SJCRH30 (cell line): ENCODE data around the gene SDSL. TPM values are rescaled to one million over a fixed set of nuclear protein-coding genes. Genes with fewer than 3 reads are reported as not detected.
A peak's percentile ranks its signal among the peaks of the same experiment; 100 is the strongest.

Experiments used
- DNase-seq, 2 experiments: peaks; one replicate each; pipeline ENCODE4 v3.0.0-alpha.2; 2015 to 2020
- H3K27ac ChIP-seq: fragments of 250-450 bp; sonication (Bioruptor Pico); 2 replicates; pipeline ENCODE4 v1.5.1; 2020; ENCODE audit warnings: mild to moderate bottlenecking, moderate library complexity
- H3K27me3 ChIP-seq: fragments of 250-450 bp; sonication (Bioruptor Pico); 2 replicates; pipeline ENCODE4 v1.5.1; 2020; ENCODE audit warnings: mild to moderate bottlenecking, moderate library complexity
- H3K36me3 ChIP-seq: fragments of 250-450 bp; sonication (Bioruptor Pico); 2 replicates; pipeline ENCODE4 v1.5.1; 2020; ENCODE audit warnings: mild to moderate bottlenecking, moderate library complexity
- H3K4me1 ChIP-seq: fragments of 250-450 bp; sonication (Bioruptor Pico); 2 replicates; pipeline ENCODE4 v1.5.1; 2020; ENCODE audit warnings: mild to moderate bottlenecking, moderate library complexity
- H3K4me3 ChIP-seq: fragments of 250-450 bp; sonication (Bioruptor Pico); 2 replicates; pipeline ENCODE4 v1.5.1; 2020; ENCODE audit warnings: mild to moderate bottlenecking, moderate library complexity
- H3K9me3 ChIP-seq: fragments of 250-450 bp; sonication (Bioruptor Pico); replicated peaks from 2 replicates; pipeline ENCODE4 v1.5.1; 2020; ENCODE audit warnings: mild to moderate bottlenecking, moderate library complexity
- total RNA-seq: library from RNA; depleted of rRNA; stranded (reverse); fragments of >200 nt; shearing (Covaris generic); gene quantifications from 2 replicates; pipeline ENCODE4 v1.2.3, GENCODE V29; 2014; rRNA removed

The SDSL gene, protein sequence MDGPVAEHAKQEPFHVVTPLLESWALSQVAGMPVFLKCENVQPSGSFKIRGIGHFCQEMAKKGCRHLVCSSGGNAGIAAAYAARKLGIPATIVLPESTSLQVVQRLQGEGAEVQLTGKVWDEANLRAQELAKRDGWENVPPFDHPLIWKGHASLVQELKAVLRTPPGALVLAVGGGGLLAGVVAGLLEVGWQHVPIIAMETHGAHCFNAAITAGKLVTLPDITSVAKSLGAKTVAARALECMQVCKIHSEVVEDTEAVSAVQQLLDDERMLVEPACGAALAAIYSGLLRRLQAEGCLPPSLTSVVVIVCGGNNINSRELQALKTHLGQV
- total RNA-seq, result 1.5 and 1.9 TPM in 2 replicates

DNA sequence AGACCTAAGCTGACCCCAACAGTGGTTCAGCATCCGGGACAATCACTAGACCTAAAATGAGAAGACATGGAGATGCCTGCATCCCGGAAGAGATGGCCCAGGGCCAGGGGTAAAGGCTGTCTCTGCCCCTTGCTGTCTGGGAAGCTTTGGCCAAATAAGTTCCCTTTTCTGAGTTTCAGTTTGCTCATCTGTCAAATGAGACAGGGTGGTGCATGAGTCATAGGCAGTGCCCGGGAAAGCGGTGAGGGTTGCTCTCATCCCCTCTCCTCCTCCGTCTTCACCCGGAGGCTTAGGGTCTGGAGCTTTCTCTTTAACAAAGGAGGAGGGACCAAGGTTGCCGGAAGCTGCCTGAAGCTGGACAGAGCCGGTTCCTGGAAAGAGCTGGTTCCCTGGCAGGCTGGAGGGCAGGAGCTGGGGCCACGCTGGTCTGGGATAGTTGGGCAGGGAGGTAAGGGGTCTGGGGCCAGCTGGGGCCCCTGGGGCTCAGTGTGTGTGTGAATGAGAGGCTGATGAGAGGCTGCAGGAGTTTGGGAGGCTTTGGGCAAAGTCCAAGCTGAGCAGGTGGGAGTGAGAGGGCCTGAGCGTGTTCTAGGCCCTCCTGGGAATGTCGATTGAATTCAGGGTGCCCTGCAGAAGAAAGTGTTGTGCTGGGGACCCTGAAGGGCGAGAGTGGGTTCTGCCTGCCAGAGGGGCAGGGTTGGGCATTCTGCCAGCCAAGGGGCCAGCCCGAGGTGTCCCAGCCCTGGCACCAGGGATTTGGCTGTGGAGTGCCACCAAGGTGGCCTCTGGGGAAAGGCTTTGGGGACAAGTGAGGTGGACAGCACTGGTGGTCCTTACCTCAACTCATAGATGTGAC lies at the start of gene SDSL:
Gene SDSL (plus strand): TSS at position 351 of the 856 bp plus-strand sequence. CDS start 5,603 bp downstream, outside the sequence.
- DNase-seq, result peak; percentile 77 to 79
- Histone ChIP-seq H3K4me3 (peak within 1 kb of the TSS; percentile 53), H3K36me3 (no peaks in the 10 kb centered on the region), H3K27ac (no peak within 1 kb of the TSS; the same call in 1 of the 2 replicates), H3K9me3 (no peaks in the 10 kb centered on the region), H3K27me3 (no peaks in the 10 kb centered on the region), H3K4me1 (0 out of 2 replicates have a peak, but pooled peaks cover 4% of the 10 kb centered on the region)

DNA sequence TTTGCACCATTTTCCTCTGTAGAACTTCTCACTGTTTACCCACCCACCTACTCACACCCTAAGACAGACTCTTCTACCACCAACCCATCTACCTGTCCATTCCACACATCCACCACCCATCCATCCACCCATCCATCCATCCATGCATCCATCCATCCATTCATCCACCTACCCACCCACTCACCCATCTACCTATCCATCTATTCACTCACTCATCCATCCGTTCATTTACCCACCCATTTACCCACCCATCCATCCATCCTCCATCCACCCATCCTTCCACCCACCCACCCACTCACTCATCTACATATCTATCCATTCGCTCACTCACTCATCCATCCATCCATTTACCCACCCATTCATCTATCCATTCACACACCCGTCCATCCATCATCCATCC lies 48.7 kb upstream of the SDSL start:
- H3K27me3 ChIP-seq, result no peaks in the 10 kb centered on the region
- no peaks in the 10 kb centered on the region for H3K4me1 ChIP-seq
- no peak overlapping the region for H3K27ac ChIP-seq
- no peaks in the 10 kb centered on the region for H3K36me3 ChIP-seq
- no peaks in the 10 kb centered on the region for H3K9me3 ChIP-seq
- no peak overlapping the region for H3K4me3 ChIP-seq
- no peak for DNase-seq

DNA sequence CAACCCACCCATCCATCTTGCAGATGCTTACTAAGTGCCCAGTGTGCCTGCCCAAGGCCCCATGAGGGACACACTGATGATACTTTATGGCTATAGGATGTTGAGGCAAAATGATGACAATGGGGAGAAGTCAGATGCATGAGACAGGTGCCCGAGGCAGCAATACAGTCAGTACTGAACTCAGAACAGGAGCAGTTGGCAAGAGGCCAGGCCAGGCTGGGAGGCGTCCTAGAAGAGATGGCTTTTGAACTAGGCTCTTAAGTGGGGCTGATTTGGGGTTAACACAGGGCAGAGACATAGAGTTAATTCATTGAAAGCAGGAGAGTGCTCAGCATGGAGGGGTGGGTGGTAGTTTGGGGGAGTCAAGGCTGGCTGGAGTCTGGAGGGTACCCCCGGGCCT lies 48.2 kb upstream of the SDSL start:
- H3K27me3 ChIP-seq, result no peaks in the 10 kb centered on the region
- H3K36me3 ChIP-seq, result no peaks in the 10 kb centered on the region
- no peak overlapping the region for H3K4me3 ChIP-seq
- peak in 1 of 2 experiments; percentile 17 for DNase-seq
- H3K4me1 ChIP-seq, result no peaks in the 10 kb centered on the region
- no peak overlapping the region for H3K27ac ChIP-seq
- no peaks in the 10 kb centered on the region for H3K9me3 ChIP-seq

DNA sequence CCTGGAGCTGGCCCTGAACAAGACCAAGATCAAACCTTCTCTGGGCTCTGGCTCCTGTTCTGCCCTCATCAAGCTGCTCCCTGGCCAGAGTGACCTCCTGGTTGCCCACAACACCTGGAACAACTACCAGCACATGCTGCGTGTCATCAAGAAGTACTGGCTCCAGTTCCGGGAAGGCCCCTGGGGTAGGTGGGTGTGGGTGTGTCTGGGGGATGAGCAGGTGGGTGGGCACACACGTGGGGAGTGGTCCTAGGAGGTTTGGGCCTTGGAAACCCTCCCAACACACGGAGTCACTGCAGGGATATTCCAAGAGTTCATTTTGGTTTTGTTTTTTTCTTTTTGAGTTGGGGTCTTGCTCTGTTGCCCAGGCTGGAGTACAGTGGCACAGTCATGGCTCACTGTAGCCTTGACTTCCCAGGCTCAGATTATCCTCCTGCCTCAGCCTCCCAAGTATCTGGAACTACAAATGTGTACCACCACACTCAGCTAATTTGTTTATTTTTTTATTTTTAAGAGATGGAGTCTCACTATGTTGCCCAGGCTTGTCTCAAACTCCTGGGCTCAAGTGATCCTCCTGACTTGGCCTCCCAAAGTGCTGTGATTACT lies 47.3 kb upstream of the SDSL start:
- Histone ChIP-seq H3K4me1 (no peaks in the 10 kb centered on the region), H3K27ac (no peak overlapping the region), H3K36me3 (no peaks in the 10 kb centered on the region), H3K4me3 (no peak overlapping the region), H3K9me3 (no peaks in the 10 kb centered on the region), H3K27me3 (no peaks in the 10 kb centered on the region)
- no peak for DNase-seq

DNA sequence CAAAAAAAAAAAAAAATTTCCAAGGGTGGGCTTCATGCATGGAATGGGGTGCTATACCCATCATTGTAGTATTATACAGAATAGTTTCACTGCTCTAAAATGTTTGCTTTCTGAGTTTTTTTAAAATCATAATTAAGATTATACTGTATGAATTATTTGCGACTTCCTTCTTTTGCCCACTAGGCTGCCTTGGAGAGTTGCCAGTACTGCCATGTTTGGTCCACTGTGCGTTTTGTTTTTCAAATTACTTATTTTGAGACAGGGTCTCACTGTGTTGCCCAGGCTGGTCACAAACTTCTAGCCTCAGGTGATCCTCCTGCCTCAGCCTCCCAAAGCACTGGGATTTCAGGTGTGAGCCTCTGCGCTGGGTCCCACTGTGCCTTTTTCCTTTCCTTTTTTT lies 43.9 kb upstream of the SDSL start:
- H3K4me3 ChIP-seq, result no peak overlapping the region
- H3K27me3 ChIP-seq, result no peaks in the 10 kb centered on the region
- H3K9me3 ChIP-seq, result no peaks in the 10 kb centered on the region
- DNase-seq, result no peak
- no peak overlapping the region for H3K27ac ChIP-seq
- no peaks in the 10 kb centered on the region for H3K4me1 ChIP-seq
- H3K36me3 ChIP-seq, result no peaks in the 10 kb centered on the region

DNA sequence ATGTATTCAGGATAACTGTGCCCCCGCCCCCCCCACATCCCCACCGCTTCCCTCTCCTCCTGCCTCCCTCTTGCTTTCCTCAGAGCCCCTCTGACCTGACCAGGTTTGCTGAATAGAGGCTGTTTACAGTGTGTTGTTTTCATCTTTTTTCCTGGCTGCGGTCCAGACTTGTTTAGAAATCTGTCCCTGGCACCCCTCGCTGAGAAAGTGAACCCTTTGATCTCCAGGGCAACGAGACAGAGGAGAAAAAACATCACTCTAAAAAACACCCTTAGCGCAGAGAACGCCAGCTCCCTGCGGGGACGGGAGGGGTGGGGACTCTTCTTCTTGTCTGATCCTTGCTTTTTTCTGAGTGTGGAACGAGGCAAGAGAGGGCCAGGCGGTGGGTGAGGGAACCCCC lies 41.0 kb upstream of the SDSL start:
- Histone ChIP-seq H3K27me3 (no peaks in the 10 kb centered on the region), H3K36me3 (no peaks in the 10 kb centered on the region), H3K9me3 (no peaks in the 10 kb centered on the region), H3K4me3 (no peak overlapping the region), H3K27ac (no peak overlapping the region), H3K4me1 (no peaks in the 10 kb centered on the region)
- DNase-seq, result no peak

DNA sequence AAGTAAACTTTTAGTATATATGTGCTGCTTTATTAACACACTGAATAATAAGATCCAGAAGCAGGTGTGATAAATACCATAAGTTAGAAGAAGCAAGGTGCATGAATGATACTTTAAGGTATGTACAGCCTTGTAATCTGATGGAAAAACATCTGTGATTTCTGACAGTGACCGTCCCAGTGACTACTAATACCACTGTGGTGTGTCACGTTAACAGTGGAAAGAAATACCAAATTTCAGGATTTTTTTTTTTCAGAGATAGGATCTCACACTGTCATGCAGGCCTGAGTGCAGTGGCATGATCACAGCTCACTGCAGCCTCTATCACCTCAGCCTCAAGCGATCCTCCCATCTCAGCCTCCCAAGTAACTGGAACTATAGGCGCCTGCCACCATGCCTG lies 40.0 kb upstream of the SDSL start:
- Histone ChIP-seq H3K9me3 (no peaks in the 10 kb centered on the region), H3K4me1 (no peaks in the 10 kb centered on the region), H3K4me3 (no peak overlapping the region), H3K36me3 (no peaks in the 10 kb centered on the region), H3K27ac (no peak overlapping the region), H3K27me3 (no peaks in the 10 kb centered on the region)
- DNase-seq, result no peak

DNA sequence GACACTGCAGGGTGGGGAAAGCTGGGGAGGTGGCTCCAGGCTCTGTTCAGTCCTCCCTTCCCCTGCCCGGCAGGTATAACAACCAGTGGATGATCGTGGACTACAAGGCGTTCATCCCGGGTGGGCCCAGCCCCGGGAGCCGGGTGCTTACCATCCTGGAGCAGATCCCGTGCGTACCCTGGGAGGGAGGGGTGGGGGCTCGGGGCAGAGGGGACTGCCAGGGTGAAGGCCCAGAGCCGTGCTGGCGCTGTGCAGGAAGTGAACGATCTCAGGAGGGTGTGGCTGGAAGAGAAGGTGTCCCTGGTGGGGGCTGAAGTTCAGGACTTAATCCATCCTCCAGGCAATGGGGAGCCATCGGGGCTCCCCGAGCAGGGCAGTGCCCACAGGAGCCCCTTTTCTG lies 37.4 kb upstream of the SDSL start:
- Histone ChIP-seq H3K36me3 (no peaks in the 10 kb centered on the region), H3K27me3 (no peaks in the 10 kb centered on the region), H3K27ac (no peak overlapping the region), H3K4me1 (no peaks in the 10 kb centered on the region), H3K4me3 (no peak overlapping the region), H3K9me3 (no peaks in the 10 kb centered on the region)
- DNase-seq, result no peak

DNA sequence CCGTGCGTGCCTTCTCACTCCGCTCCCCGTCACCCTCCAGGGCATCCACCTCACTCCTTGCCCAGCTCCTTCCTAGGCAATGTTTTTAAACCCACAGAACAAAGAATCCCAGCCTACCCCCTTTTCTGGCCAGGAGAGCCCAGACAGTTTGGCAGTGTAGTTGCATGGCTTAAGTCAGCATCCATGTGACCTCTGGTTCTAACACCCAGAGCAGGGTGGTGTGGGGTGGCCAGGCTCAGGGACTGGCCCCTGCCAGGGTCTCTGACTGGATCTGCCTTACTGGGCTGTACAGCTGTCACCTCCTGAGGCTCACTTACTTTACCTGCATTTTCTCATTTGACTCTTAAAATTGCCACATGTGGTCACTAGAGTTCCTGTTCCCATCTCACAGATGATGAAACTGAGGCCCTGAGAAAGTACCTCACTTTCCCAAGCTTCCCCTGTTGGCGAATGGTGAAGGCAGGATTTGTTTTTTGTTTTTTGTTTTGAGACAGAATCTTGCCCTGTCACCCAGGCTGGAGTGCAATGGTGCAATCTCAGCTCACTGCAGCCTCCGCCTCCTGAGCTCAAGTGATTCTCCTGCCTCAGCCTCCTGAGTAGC lies 36.8 kb upstream of the SDSL start:
- Histone ChIP-seq H3K9me3 (no peaks in the 10 kb centered on the region), H3K27me3 (no peaks in the 10 kb centered on the region), H3K36me3 (no peaks in the 10 kb centered on the region), H3K4me3 (no peak overlapping the region), H3K27ac (no peak overlapping the region), H3K4me1 (no peaks in the 10 kb centered on the region)
- no peak for DNase-seq

DNA sequence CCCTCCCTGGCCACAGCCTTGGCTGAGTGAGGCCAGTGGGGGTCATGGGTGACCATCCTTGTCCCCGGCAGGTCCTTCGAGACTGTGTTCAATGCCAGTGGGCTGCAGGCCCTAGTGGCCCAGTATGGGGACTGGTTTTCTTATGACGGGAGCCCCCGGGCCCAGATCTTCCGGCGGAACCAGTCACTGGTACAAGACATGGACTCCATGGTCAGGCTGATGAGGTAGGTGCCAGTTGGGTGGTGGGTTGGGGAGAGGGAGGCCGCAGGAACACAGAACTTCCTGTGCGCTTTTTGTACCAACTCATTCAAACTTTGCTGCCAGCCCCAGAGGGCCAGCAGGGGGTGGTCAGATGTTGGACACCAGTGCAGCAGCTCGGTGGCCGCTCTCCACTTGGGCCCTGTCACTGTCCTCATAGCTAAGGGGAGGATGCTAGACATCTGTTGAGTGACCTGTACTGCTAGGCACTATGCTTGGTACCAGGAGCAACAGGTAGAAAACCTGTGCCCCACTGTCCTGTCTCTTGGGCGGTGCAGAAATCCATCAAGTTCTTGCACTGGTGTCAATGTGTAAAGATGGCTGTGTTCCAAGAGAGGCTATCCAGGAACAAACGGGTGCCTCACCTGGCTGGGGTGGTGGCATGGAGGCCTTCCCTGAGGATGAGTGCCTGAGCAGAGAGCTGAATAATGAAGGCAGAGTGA lies 35.2 kb upstream of the SDSL start:
- no peak for DNase-seq
- no peak overlapping the region for H3K27ac ChIP-seq
- H3K9me3 ChIP-seq, result no peaks in the 10 kb centered on the region
- H3K4me3 ChIP-seq, result no peak overlapping the region
- no peaks in the 10 kb centered on the region for H3K27me3 ChIP-seq
- H3K4me1 ChIP-seq, result no peaks in the 10 kb centered on the region
- no peaks in the 10 kb centered on the region for H3K36me3 ChIP-seq

DNA sequence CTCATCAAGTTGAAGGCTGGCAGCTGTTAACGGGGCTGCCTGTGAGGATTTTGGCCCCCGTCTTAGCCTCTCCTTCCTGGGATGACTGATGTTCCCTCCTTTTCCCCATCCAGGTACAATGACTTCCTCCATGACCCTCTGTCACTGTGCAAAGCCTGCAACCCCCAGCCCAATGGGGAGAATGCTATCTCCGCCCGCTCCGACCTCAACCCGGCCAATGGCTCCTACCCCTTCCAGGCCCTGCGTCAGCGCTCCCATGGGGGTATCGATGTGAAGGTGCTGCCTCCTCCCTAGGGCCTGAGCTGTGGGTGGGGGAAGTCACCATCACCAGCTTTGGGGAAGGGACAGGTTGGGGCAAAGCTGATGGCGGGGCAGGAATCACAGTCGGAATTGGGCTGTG lies 34.5 kb upstream of the SDSL start:
- H3K4me1 ChIP-seq, result no peaks in the 10 kb centered on the region
- DNase-seq, result no peak
- no peaks in the 10 kb centered on the region for H3K9me3 ChIP-seq
- H3K27ac ChIP-seq, result no peak overlapping the region
- no peaks in the 10 kb centered on the region for H3K27me3 ChIP-seq
- H3K4me3 ChIP-seq, result no peak overlapping the region
- H3K36me3 ChIP-seq, result no peaks in the 10 kb centered on the region

DNA sequence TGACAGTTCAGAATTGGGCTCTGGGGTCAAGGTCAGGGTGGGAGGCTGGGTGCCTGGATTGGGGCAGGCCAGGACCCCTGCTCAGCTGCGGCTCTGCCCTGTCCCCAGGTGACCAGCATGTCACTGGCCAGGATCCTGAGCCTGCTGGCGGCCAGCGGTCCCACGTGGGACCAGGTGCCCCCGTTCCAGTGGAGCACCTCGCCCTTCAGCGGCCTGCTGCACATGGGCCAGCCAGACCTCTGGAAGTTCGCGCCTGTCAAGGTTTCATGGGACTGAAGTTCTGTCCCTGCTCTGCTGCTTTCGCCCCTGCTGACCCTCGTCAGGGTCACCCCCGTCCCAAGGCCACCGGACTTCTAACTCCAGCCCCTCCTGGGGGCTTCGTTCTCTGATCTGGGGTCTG lies 33.8 kb upstream of the SDSL start:
- Histone ChIP-seq H3K36me3 (no peaks in the 10 kb centered on the region), H3K27ac (no peak overlapping the region), H3K27me3 (no peaks in the 10 kb centered on the region), H3K4me3 (no peak overlapping the region), H3K9me3 (no peaks in the 10 kb centered on the region), H3K4me1 (no peaks in the 10 kb centered on the region)
- DNase-seq, result no peak

DNA sequence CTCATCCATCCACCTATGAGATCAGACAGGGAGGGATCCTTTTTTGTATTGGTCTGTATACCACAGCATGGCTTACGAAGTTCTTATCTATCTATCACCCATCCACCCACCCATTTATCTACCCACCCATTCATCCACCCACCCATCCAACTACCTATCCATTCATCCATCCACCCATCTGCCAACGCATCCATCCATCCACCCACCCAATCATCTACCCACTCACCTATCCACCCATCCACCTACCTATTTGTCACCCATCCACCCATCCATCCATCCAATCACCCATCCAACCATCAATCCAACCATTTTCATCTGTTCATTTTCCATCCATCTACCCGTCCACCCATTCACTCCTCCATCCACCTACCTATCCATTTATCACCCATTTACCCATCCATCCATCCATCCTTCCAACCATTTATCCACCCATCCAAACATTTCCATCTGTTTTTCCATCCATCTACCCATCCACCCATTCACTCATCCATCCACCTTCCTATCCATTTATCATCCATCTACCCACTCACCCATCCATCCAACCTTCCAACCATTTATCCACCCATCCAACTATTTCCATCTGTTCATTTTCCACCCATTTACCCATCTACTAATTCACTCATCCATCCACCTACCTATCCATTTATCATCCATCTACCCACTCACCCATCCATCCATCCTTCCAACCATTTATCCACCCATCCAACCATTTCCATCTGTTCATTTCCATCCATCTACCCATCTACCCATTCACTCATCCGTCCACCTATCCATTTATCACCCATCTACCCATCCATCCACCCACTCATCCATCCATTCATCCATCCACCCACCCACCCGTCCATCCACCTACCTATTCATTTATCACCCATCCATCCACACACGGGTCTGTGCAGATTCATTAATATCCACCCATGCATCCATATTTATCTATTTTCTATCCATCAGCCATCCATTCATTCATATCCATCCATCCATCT lies 31.8 kb upstream of the SDSL start:
- no peaks in the 10 kb centered on the region for H3K4me1 ChIP-seq
- no peaks in the 10 kb centered on the region for H3K9me3 ChIP-seq
- no peak for DNase-seq
- no peaks in the 10 kb centered on the region for H3K36me3 ChIP-seq
- H3K4me3 ChIP-seq, result no peak overlapping the region
- H3K27ac ChIP-seq, result no peak overlapping the region
- H3K27me3 ChIP-seq, result no peaks in the 10 kb centered on the region
